ENCODE measurements around the gene WDR45B. TPM values are rescaled to one million over a fixed set of nuclear protein-coding genes. Genes with fewer than 3 reads are reported as not detected.

The WDR45B gene
- total RNA-seq, 4 donors from 2014 or later = 57.3 to 81.4 (median 74.4) TPM

- H3K4me1 ChIP-seq = no peaks in the 10 kb centered on the region
- DNase-seq (ENCODE audit: extremely low spot score) = no peak
- intact Hi-C loops (cut with DNase I) = no loop called here
- TF ChIP-seq CTCF (IDR thresholded peaks at IDR 0.05) = no peak
- TF ChIP-seq POLR2AphosphoS5 (IDR thresholded peaks at IDR 0.05) = no peak
- no peak for TF ChIP-seq POLR2A (IDR thresholded peaks at IDR 0.05; ENCODE audit: low read depth)
- H3K27ac ChIP-seq (replicated peaks in 1 of 4) = no peak overlapping the region
- H3K4me3 ChIP-seq = no peak overlapping the region
- peaks cover 0 to 8% (median 0%) of the 10 kb centered on the region in 4 donors for H3K9me3 ChIP-seq
- 96% methylated on average over 3 of the region's 3 CpGs for WGBS
- peaks cover 0 to 9% (median 4%) of the 10 kb centered on the region in 4 donors for H3K36me3 ChIP-seq
- no peaks in the 10 kb centered on the region for H3K27me3 ChIP-seq
These were observed 33.3 kb upstream of the WDR45B start for GRCh38 chr17:82681547-82681946.

GRCh38 chr17:82679586-82680465 lies 31.6 kb upstream of the WDR45B start:
- DNase-seq (ENCODE audit: extremely low spot score) = no peak
- intact Hi-C loops (cut with DNase I) = no loop called here
- H3K36me3 ChIP-seq = peaks cover 0 to 6% (median 4%) of the 10 kb centered on the region in 4 donors
- H3K27ac ChIP-seq (replicated peaks in 1 of 4) = no peak overlapping the region
- no peak for TF ChIP-seq POLR2AphosphoS5 (IDR thresholded peaks at IDR 0.05)
- no peak for TF ChIP-seq CTCF (IDR thresholded peaks at IDR 0.05)
- TF ChIP-seq EP300 (IDR thresholded peaks at IDR 0.05) = no peak
- no peak overlapping the region for H3K4me3 ChIP-seq
- H3K27me3 ChIP-seq = no peaks in the 10 kb centered on the region
- peaks cover 0 to 8% (median 0%) of the 10 kb centered on the region in 4 donors for H3K9me3 ChIP-seq
- WGBS = 89% methylated on average over 18 of the region's 28 CpGs
- H3K4me1 ChIP-seq = no peaks in the 10 kb centered on the region

GRCh38 chr17:82678265-82678891 lies 30.1 kb upstream of the WDR45B start:
- no peak for DNase-seq (ENCODE audit: extremely low spot score)
- H3K4me1 ChIP-seq = no peaks in the 10 kb centered on the region
- H3K4me3 ChIP-seq = no peak overlapping the region
- no peaks in the 10 kb centered on the region for H3K27me3 ChIP-seq
- H3K36me3 ChIP-seq = no peaks in the 10 kb centered on the region
- H3K9me3 ChIP-seq = peaks cover 0 to 8% (median 0%) of the 10 kb centered on the region in 4 donors
- TF ChIP-seq POLR2AphosphoS5 (IDR thresholded peaks at IDR 0.05) (no peak), CTCF (IDR thresholded peaks at IDR 0.05) (no peak)
- 94% methylated on average over 14 of the region's 14 CpGs for WGBS
- intact Hi-C loops (cut with DNase I) = no loop called here
- H3K27ac ChIP-seq (replicated peaks in 1 of 4) = no peak overlapping the region

GRCh38 chr17:82677353-82677925 lies 29.2 kb upstream of the WDR45B start:
- Histone ChIP-seq H3K9me3 (peaks cover 0 to 8% (median 0%) of the 10 kb centered on the region in 4 donors), H3K27ac (replicated peaks in 1 of 4) (no peak overlapping the region), H3K4me3 (no peak overlapping the region), H3K4me1 (no peaks in the 10 kb centered on the region), H3K27me3 (no peaks in the 10 kb centered on the region), H3K36me3 (no peaks in the 10 kb centered on the region)
- TF ChIP-seq POLR2A (IDR thresholded peaks at IDR 0.05; ENCODE audit: low read depth) (no peak), POLR2AphosphoS5 (IDR thresholded peaks at IDR 0.05) (no peak)
- 86% methylated on average over 23 of the region's 23 CpGs for WGBS
- DNase-seq (ENCODE audit: extremely low spot score) = no peak
- intact Hi-C loops (cut with DNase I) = no loop called here

All from esophagus muscularis mucosa (tissue), 4 donors.